ENCODE results near the gene CLEC16A. TPM values are rescaled to one million over a fixed set of nuclear protein-coding genes. Genes with fewer than 3 reads are reported as not detected.

CLEC16A gene
- total RNA-seq, 4 donors from 2014 or later, result 19.9 to 38.3 (median 35.0) TPM

- TF ChIP-seq CTCF (IDR thresholded peaks at IDR 0.05), result no peak
- no peak for TF ChIP-seq POLR2AphosphoS5 (IDR thresholded peaks at IDR 0.05)
- no peak for TF ChIP-seq POLR2A (IDR thresholded peaks at IDR 0.05)
- TF ChIP-seq EP300 (IDR thresholded peaks at IDR 0.05), result no peak
- H3K27me3 ChIP-seq, result no peaks in the 10 kb centered on the region
- peaks cover 0 to 53% of the 10 kb centered on the region in 2 donors for H3K36me3 ChIP-seq
- no peaks in the 10 kb centered on the region for H3K9me3 ChIP-seq
- H3K4me1 ChIP-seq, result peaks cover 0 to 22% (median 8%) of the 10 kb centered on the region in 3 donors
- WGBS, 2 donors (ENCODE audit: low coverage in 1 of 2), result 77 to 81% methylated on average over 9 of the region's 11 CpGs
- H3K27ac ChIP-seq, result no peak overlapping the region
- no peak for ATAC-seq
- H3K4me3 ChIP-seq, result no peak overlapping the region
Observed at GRCh38 chr16:10987361-10988163, 43.2 kb downstream of the CLEC16A start.

- Histone ChIP-seq H3K4me3 (no peak overlapping the region), H3K36me3 (peaks cover 0 to 48% of the 10 kb centered on the region in 2 donors), H3K4me1 (peaks cover 0 to 19% (median 8%) of the 10 kb centered on the region in 3 donors), H3K9me3 (no peaks in the 10 kb centered on the region), H3K27ac (no peak overlapping the region), H3K27me3 (no peaks in the 10 kb centered on the region)
- no peak for ATAC-seq
- 50 to 60% methylated on average over 2 to 4 of the region's 7 CpGs for WGBS, 2 donors (ENCODE audit: low coverage in 1 of 2)
- TF ChIP-seq POLR2A (IDR thresholded peaks at IDR 0.05) (no peak), CTCF (IDR thresholded peaks at IDR 0.05) (peak in 1 of 4 experiments; percentile 18)
Observed at GRCh38 chr16:10988164-10988803, 43.9 kb downstream of the CLEC16A start.

DNA sequence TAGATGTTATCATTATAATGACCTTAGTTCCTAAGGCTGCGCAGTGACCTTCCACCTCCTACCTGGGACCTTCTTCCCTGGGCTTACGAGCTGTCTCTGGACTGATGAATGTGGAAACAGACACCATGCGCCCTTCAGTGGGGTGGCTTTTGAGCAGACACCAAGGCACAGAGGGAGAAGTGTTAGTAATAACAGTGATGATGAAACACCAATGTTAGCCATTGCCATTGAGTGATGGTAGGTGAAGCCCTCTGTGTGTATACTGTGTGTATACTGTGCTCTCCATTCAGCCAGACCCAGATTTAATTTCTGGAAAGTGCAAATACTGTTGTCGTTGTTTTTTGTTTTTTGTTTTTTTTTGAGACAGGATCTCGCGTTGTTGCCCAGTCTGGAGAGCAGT lies 44.5 kb downstream of the CLEC16A start:
- Histone ChIP-seq H3K27me3 (no peaks in the 10 kb centered on the region), H3K4me1 (peaks cover 0 to 16% (median 8%) of the 10 kb centered on the region in 3 donors), H3K9me3 (no peaks in the 10 kb centered on the region), H3K27ac (no peak overlapping the region), H3K36me3 (peaks cover 0 to 44% of the 10 kb centered on the region in 2 donors), H3K4me3 (no peak overlapping the region)
- WGBS, 2 donors (ENCODE audit: low coverage in 1 of 2), result 49 to 95% methylated on average over 3 to 5 of the region's 6 CpGs
- no peak for ATAC-seq
- TF ChIP-seq CTCF (IDR thresholded peaks at IDR 0.05), result no peak
- no peak for TF ChIP-seq EP300 (IDR thresholded peaks at IDR 0.05)
- no peak for TF ChIP-seq POLR2AphosphoS5 (IDR thresholded peaks at IDR 0.05)
- TF ChIP-seq POLR2A (IDR thresholded peaks at IDR 0.05), result no peak

DNA sequence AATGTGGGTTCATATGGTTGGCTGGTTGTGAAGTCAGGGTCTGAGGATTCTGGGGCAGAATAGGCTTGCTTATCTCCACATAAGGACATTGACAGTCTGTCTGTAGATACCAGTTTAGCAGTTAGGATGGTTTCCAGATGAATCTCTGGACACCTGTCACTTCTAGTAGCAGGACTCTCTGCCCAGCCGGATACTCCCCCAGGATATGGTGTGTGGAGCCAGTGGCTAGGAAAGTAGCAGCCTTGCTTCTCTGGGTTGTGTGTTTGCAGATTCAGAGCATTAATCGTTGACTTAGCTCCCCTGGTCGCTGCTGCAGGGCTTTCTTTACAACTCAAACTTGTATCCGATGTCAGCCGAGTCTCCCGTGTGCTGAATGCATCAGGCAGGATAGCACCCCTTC lies 45.2 kb downstream of the CLEC16A start:
- WGBS, 2 donors (ENCODE audit: low coverage in 1 of 2), result 50 to 93% methylated on average over 1 to 3 of the region's 6 CpGs
- TF ChIP-seq POLR2A (IDR thresholded peaks at IDR 0.05) (no peak), EP300 (IDR thresholded peaks at IDR 0.05) (no peak), POLR2AphosphoS5 (IDR thresholded peaks at IDR 0.05) (no peak), CTCF (IDR thresholded peaks at IDR 0.05) (no peak)
- ATAC-seq, result no peak
- H3K27me3 ChIP-seq, result no peaks in the 10 kb centered on the region
- H3K27ac ChIP-seq, result no peak overlapping the region
- no peak overlapping the region for H3K4me3 ChIP-seq
- no peaks in the 10 kb centered on the region for H3K9me3 ChIP-seq
- H3K36me3 ChIP-seq, result peaks cover 0 to 44% of the 10 kb centered on the region in 2 donors
- H3K4me1 ChIP-seq, result peaks cover 0 to 16% (median 8%) of the 10 kb centered on the region in 3 donors

Measured in gastroesophageal sphincter (tissue), 4 donors.